ENCODE data around the gene OLA1. TPM values are rescaled to one million over a fixed set of nuclear protein-coding genes. Genes with fewer than 3 reads are reported as not detected.

Gene OLA1
- total and polyA plus RNA-seq, 9 of the 15 experiments (the other 6 are each of a cell fraction or from before 2014, with no cell fraction given) = 208 to 353 (median 225) TPM

DNA sequence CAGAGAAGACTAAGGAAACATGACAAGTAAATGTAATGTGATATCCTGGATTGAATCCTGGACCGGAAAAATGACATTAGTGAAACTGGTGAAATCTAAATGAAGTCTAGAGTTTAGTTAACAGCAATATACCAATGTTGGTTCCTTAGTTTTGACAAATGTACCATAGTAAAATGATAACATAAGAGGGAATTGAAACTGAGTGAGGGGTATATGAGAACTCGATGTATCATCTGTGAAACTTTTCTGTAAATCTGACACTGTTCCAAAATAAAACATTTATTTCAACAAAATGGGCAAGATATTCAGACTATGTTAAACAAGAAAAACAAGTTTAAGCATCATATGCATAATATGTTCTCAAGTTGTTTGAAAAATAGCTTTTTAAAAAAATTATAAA lies 63.8 kb downstream of the OLA1 start:
- H3K36me3 ChIP-seq (ENCODE audit: control insufficient read depth, insufficient read depth, low read length) = peaks cover 29% of the 10 kb centered on the region
- TF ChIP-seq BCL6 (CRISPR knock-in tag; IDR thresholded peaks at IDR 0.05) (no peak), ZNF766 (CRISPR knock-in tag; conservative IDR thresholded peaks at IDR 0.05) (no peak), NEUROD1 (IDR thresholded peaks at IDR 0.05; ENCODE audit: borderline replicate concordance, low read depth, low read length, partially characterized antibody) (no peak), ATF6 (CRISPR knock-in tag; IDR thresholded peaks at IDR 0.05) (no peak)
- TF ChIP-seq, protein P1, sequence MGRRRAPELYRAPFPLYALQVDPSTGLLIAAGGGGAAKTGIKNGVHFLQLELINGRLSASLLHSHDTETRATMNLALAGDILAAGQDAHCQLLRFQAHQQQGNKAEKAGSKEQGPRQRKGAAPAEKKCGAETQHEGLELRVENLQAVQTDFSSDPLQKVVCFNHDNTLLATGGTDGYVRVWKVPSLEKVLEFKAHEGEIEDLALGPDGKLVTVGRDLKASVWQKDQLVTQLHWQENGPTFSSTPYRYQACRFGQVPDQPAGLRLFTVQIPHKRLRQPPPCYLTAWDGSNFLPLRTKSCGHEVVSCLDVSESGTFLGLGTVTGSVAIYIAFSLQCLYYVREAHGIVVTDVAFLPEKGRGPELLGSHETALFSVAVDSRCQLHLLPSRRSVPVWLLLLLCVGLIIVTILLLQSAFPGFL (CRISPR knock-in tag; IDR thresholded peaks at IDR 0.05) = no peak
- DNase-seq (ENCODE audit: extremely low read depth in 1 of 4, low spot score in 3 of 4) (no peak), ATAC-seq (no peak), FAIRE-seq (peak; percentile 32)
- no peak overlapping the region for H3K4me2 ChIP-seq (ENCODE audit: insufficient read depth, low read length)
- ChIA-PET CTCF (ENCODE audit: low intra/inter-chr PET ratio) (interaction anchor here (2.1 kb wide), 1 partner anchor 157 kb away, joined by 6 read pairs; no protein-coding TSS in a partner anchor), POLR2A (no interaction called here)
- BruUV-seq (replicated peaks) = no TSS peak
- no peak overlapping the region for H3K4me3 ChIP-seq
- H3K4me1 ChIP-seq (replicated peaks in 1 of 2; ENCODE audit: control insufficient read depth in 2 of 2, insufficient read depth in 2 of 2, low read length in 2 of 2) = peaks cover 0 to 9% of the 10 kb centered on the region in 2 experiments; a peak in 2 of 5 replicates
- no peaks in the 10 kb centered on the region for H3K9me3 ChIP-seq (replicated peaks; ENCODE audit: control insufficient read depth, insufficient read depth, low read depth, low read length)
- in situ Hi-C loops (cut with MboI) = no loop called here
- H3K9ac ChIP-seq (ENCODE audit: insufficient read depth in 1 of 2, low read depth in 2 of 2, low read length in 2 of 2) = no peak overlapping the region
- H2AFZ ChIP-seq (ENCODE audit: low read depth, low read length) = no peak overlapping the region
- intact Hi-C loops (cut with micrococcal nuclease) = no loop called here
- H4K20me1 ChIP-seq (replicated peaks; ENCODE audit: control insufficient read depth, insufficient read depth, low read length) = peaks cover 7% of the 10 kb centered on the region
- H3K79me2 ChIP-seq (ENCODE audit: control insufficient read depth, insufficient read depth, low read length) = peaks cover 70% of the 10 kb centered on the region
- 98% methylated on average over 2 of the region's 2 CpGs for WGBS (ENCODE audit: insufficient coverage, low coverage, missing lambda C conversion rate)
- H3K27ac ChIP-seq (ENCODE audit: extremely low read depth, low read depth, low read length) = no peak overlapping the region
- no peaks in the 10 kb centered on the region for H3K27me3 ChIP-seq (ENCODE audit: control insufficient read depth in 2 of 2, insufficient read depth in 2 of 2, low read length in 2 of 2)
- H3K9me1 ChIP-seq (ENCODE audit: control insufficient read depth, insufficient read depth, low read length) = no peaks in the 10 kb centered on the region

All from K562 (cell line).